GM12865 (cell line): Measurements from ENCODE around the gene SORCS2.

Source experiments
- DNase-seq: peaks from one replicate; pipeline ENCODE4 v3.0.0; 2010; ENCODE audit warnings: low read depth
- H3K4me3 ChIP-seq: 2 replicates; pipeline ENCODE4 v1.5.1; 2011; ENCODE audit warnings: mild to moderate bottlenecking, low read depth, low read length, control low read depth
- CTCF ChIP-seq: IDR thresholded peaks from 2 replicates; pipeline ENCODE4 v1.5.1; 2011; ENCODE audit warnings: low read length, control low read depth, low read depth, inconsistent platforms; ENCODE audit not compliant: insufficient read depth; ENCODE audit errors: missing control alignments

The SORCS2 gene

GRCh38 chr4:7473081-7473480, 280.7 kb downstream of the SORCS2 start:
- no peak for TF ChIP-seq CTCF
- DNase-seq = no peak

GRCh38 chr4:7474320-7474719, 282.0 kb downstream of the SORCS2 start:
- no peak for DNase-seq
- H3K4me3 ChIP-seq = no peak overlapping the region
- no peak for TF ChIP-seq CTCF

More at GRCh38 chr4:7473081-7473480, 280.7 kb downstream of the SORCS2 start:
- H3K4me3 ChIP-seq = no peak overlapping the region

DNA sequence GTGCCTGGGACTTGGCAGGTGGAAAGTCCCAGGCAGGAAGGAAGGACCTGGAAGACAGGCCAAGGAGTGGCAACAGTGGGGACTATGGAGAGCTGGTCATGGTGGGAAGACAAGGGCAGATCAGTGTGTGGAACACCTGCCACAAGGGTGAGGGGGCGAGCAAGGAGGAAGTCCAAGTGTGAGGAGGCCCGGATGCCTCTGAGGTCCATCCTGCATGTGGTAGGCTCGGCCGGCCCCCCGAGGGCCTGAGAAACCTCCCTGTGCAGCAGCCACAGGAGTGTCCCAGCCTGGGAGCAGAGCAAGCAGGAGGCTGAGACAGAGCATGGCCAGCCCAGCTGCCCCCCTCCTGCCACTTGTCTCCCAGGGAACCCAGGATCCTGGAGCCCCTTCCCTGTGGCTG, 282.9 kb downstream of the SORCS2 start:
- no peak for DNase-seq

GRCh38 chr4:7476820-7477219, 284.5 kb downstream of the SORCS2 start:
- DNase-seq = no peak
- no peak for TF ChIP-seq CTCF
- no peak overlapping the region for H3K4me3 ChIP-seq

More for the DNA sequence above, 282.9 kb downstream of the SORCS2 start:
- no peak for TF ChIP-seq CTCF
- H3K4me3 ChIP-seq = no peak overlapping the region

DNA sequence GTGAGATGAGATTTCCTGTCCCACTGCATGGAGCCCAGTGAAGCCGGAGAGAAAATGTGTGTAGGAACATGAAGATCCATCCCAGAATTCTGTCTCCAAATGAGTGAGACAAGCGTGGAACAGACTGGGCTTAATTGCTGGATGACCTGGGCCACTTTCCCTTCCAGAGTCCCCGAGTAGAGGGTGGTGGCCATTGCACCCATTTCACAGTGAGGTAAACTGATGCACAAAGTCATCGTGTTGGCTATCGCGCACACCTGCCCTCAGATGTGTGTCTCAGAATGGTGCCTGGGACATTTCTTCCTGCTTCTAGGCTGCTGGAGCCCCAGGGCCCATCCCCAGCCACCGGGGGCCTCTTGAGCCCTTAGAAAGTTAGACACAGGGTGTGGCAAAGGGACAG, 285.4 kb downstream of the SORCS2 start:
- H3K4me3 ChIP-seq = no peak overlapping the region
- DNase-seq = no peak
- TF ChIP-seq CTCF = no peak

GRCh38 chr4:7478665-7479064, 286.3 kb downstream of the SORCS2 start:
- no peak for TF ChIP-seq CTCF
- H3K4me3 ChIP-seq = no peak overlapping the region
- DNase-seq = no peak

- no peak for TF ChIP-seq CTCF
- no peak for DNase-seq
- H3K4me3 ChIP-seq = no peak overlapping the region
Measured at GRCh38 chr4:7480423-7480822, 288.1 kb downstream of the SORCS2 start.
